ENCODE results near the gene BRI3BP. TPM values are rescaled to one million over a fixed set of nuclear protein-coding genes. Genes with fewer than 3 reads are reported as not detected.
A peak's percentile ranks its signal among the peaks of the same experiment; 100 is the strongest.

BRI3BP gene
- total and polyA plus RNA-seq, 7 donors = 1.3 to 22.1 (median 2.9) TPM

GRCh38 chr12:125079084-125079483, 85.6 kb downstream of the BRI3BP start:
- Histone ChIP-seq H3K36me3 (peaks cover 4 to 59% (median 9%) of the 10 kb centered on the region in 4 donors), H3K9me3 (no peaks in the 10 kb centered on the region), H3K4me3 (no peak overlapping the region), H3K27me3 (no peaks in the 10 kb centered on the region), H3K4me1 (no peaks in the 10 kb centered on the region), H3K27ac (peak overlapping the region in 1 of 4 donors; percentile 34)
- TF ChIP-seq POLR2A (IDR thresholded peaks at IDR 0.05) (no peak), POLR2AphosphoS5 (IDR thresholded peaks at IDR 0.05) (no peak), CTCF (IDR thresholded peaks at IDR 0.05) (no peak), EP300 (IDR thresholded peaks at IDR 0.05) (no peak)
- 89 to 95% methylated on average over 10 of the region's 10 CpGs for WGBS, 2 donors
- DNase-seq = no peak
- intact Hi-C loops (cut with DNase I) = no loop called here

- Histone ChIP-seq H3K27ac (peak overlapping the region in 1 of 4 donors; percentile 34), H3K4me1 (no peaks in the 10 kb centered on the region), H3K27me3 (no peaks in the 10 kb centered on the region), H3K4me3 (no peak overlapping the region), H3K9me3 (no peaks in the 10 kb centered on the region), H3K36me3 (peaks cover 4 to 59% (median 11%) of the 10 kb centered on the region in 4 donors)
- 88 to 91% methylated on average over 15 of the region's 15 CpGs for WGBS, 2 donors
- DNase-seq = no peak
- TF ChIP-seq CTCF (IDR thresholded peaks at IDR 0.05) = no peak
- TF ChIP-seq POLR2A (IDR thresholded peaks at IDR 0.05) = no peak
- TF ChIP-seq EP300 (IDR thresholded peaks at IDR 0.05) = no peak
- no peak for TF ChIP-seq POLR2AphosphoS5 (IDR thresholded peaks at IDR 0.05)
- intact Hi-C loops (cut with DNase I) = no loop called here
These were observed 86.5 kb downstream of the BRI3BP start for GRCh38 chr12:125079648-125080645.

Small RNAs within 50 kb of the gene (small RNA-seq; reads per million reads assigned to genes)
- gene AC122688.1 = 0 reads per million in 3 donors

Other genes with a start within 250 kb of the BRI3BP start
- gene SCARB1, start 129.8 kb upstream of the BRI3BP start, total RNA-seq = 10 to 100 TPM in 3 of 4 donors, 1 to 10 TPM in 1; 5.7 to 12.8 (median 10.8) TPM
- 10 to 100 TPM in 2 of 3 donors, 1 to 10 TPM in 1; 4.2 to 36.4 (median 16.2) TPM for gene SCARB1, start 129.8 kb upstream of the BRI3BP start, polyA plus RNA-seq
- 1,000 to 10,000 TPM; 1,126 to 1,785 (median 1,332) TPM for gene UBC, start 79.0 kb upstream of the BRI3BP start, total RNA-seq
- 1,000 to 10,000 TPM; 1,056 to 1,508 (median 1,064) TPM for gene UBC, start 79.0 kb upstream of the BRI3BP start, polyA plus RNA-seq
- 10 to 100 TPM in 1 of 4 donors, 1 to 10 TPM in 3; 5.0 to 10.3 (median 7.6) TPM for gene DHX37, start 4.5 kb upstream of the BRI3BP start, total RNA-seq
- 10 to 100 TPM in 1 of 3 donors, 1 to 10 TPM in 2; 3.9 to 18.3 (median 4.8) TPM for gene DHX37, start 4.5 kb upstream of the BRI3BP start, polyA plus RNA-seq
- gene AACS, start 71.8 kb downstream of the BRI3BP start, total RNA-seq = 10 to 100 TPM in 2 of 4 donors, 1 to 10 TPM in 2; 8.1 to 12.7 (median 10.1) TPM
- 10 to 100 TPM; 19.2 to 38.0 (median 34.9) TPM for gene AACS, start 71.8 kb downstream of the BRI3BP start, polyA plus RNA-seq
- 1 to 10 TPM; 1.8 to 2.6 (median 2.2) TPM for gene TMEM132B, start 192.7 kb downstream of the BRI3BP start, total RNA-seq
- under 1 TPM in 2 of 3 donors, not detected in 1; under 0.01 to 0.26 TPM for gene TMEM132B, start 192.7 kb downstream of the BRI3BP start, polyA plus RNA-seq

Data from sigmoid colon (tissue), 7 donors.